Smooth muscle cell of trachea (primary cell): ENCODE results near the gene AHCY. TPM values are rescaled to one million over a fixed set of nuclear protein-coding genes. Genes with fewer than 3 reads are reported as not detected.

Source experiments
- total RNA-seq: library from RNA; depleted of rRNA; stranded (reverse); fragments of >200 nt; gene quantifications from 2 replicates; pipeline ENCODE4 v1.2.1, GENCODE V29; 2014

The AHCY gene
- total RNA-seq: 70.3 and 92.1 TPM in 2 replicates

GRCh38 chr20:34302723-34303533 is at the start of gene AHCY:
Gene AHCY (minus strand): TSS chr20:34303355. CDS start chr20:34303270, 85 bp downstream.

GRCh38 chr20:34240693-34241615 is 62.2 kb downstream of the AHCY start, which contains the start of gene ASIP:
Gene ASIP (plus strand): TSS chr20:34241423. CDS start chr20:34260375, 18,952 bp downstream.

Other genes with a start within 250 kb of the AHCY start
- gene EIF2S2, start 191.1 kb downstream of the AHCY start, total RNA-seq: 71.1 and 106 TPM in 2 replicates
- gene ASIP, start 61.9 kb downstream of the AHCY start, total RNA-seq: not detected in 2 replicates
- 69.2 and 71.3 TPM in 2 replicates for gene ITCH, start 59.9 kb upstream of the AHCY start, total RNA-seq
- gene DYNLRB1, start 213.1 kb upstream of the AHCY start, total RNA-seq: 49.0 and 53.1 TPM in 2 replicates